GM12865 (cell line): ENCODE data around the gene BLCAP.
"Not testable (repeated sequence)": the region's sequence is repeated elsewhere in the genome, so short reads cannot be mapped to it uniquely, and the experiment has no call there.

ENCODE experiments used
- DNase-seq: peaks from one replicate; pipeline ENCODE4 v3.0.0; 2010; ENCODE audit warnings: low read depth
- H3K4me3 ChIP-seq: 2 replicates; pipeline ENCODE4 v1.5.1; 2011; ENCODE audit warnings: mild to moderate bottlenecking, low read depth, low read length, control low read depth
- TF ChIP-seq, protein P1 (sequence below): IDR thresholded peaks from 2 replicates; pipeline ENCODE4 v1.5.1; 2011; ENCODE audit warnings: low read length, control low read depth, low read depth, inconsistent platforms; ENCODE audit not compliant: insufficient read depth; ENCODE audit errors: missing control alignments

Gene BLCAP

DNA sequence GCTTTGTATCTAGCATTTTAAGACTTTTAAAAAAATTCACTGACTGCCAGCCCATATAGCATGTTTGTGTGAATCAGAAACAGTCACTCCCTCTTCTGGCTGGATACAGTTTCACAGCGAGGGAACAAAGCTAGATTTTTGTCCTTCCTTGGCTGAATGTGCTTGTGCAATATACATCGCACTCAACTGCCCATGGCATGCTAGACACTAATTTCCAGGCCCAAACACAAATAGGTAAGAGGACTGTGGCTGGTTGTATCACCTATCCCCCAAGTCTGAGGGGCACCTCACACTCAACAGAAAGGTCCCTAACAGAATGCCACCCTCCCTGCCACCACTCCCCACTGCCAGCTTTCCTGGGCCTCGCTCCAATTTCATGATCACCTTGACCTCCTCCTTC is 16.2 kb upstream of the BLCAP start:
- no peak for DNase-seq
- TF ChIP-seq, protein P1, sequence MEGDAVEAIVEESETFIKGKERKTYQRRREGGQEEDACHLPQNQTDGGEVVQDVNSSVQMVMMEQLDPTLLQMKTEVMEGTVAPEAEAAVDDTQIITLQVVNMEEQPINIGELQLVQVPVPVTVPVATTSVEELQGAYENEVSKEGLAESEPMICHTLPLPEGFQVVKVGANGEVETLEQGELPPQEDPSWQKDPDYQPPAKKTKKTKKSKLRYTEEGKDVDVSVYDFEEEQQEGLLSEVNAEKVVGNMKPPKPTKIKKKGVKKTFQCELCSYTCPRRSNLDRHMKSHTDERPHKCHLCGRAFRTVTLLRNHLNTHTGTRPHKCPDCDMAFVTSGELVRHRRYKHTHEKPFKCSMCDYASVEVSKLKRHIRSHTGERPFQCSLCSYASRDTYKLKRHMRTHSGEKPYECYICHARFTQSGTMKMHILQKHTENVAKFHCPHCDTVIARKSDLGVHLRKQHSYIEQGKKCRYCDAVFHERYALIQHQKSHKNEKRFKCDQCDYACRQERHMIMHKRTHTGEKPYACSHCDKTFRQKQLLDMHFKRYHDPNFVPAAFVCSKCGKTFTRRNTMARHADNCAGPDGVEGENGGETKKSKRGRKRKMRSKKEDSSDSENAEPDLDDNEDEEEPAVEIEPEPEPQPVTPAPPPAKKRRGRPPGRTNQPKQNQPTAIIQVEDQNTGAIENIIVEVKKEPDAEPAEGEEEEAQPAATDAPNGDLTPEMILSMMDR: no peak
- no peak overlapping the region for H3K4me3 ChIP-seq

DNA sequence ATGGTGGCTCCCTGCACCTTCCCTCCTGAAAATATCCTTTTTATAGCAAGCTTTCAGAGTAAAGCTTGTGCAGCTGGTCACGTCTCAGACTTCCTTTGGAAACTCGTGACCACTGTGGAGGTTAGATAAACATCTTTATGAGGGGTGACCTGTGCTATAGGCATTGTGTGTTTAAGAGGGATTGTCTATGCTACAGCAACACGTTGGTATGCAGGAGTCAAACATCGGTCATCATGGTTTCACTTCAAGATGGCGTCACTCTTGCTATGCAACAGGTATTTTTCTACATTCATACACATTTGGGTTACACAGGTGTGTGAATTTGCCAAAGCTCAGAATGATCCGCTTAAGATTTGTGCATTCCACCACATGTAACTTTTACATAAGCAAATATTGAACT is 14.6 kb upstream of the BLCAP start:
- DNase-seq: no peak
- TF ChIP-seq, protein P1: no peak
- H3K4me3 ChIP-seq: no peak overlapping the region

GRCh38 chr20:37541326-37541725 is 13.7 kb upstream of the BLCAP start:
- TF ChIP-seq, protein P1: no peak
- H3K4me3 ChIP-seq: no peak overlapping the region
- DNase-seq: no peak

GRCh38 chr20:37540838-37541237 is 13.2 kb upstream of the BLCAP start:
- DNase-seq, H3K4me3 ChIP-seq: not testable (repeated sequence)

DNA sequence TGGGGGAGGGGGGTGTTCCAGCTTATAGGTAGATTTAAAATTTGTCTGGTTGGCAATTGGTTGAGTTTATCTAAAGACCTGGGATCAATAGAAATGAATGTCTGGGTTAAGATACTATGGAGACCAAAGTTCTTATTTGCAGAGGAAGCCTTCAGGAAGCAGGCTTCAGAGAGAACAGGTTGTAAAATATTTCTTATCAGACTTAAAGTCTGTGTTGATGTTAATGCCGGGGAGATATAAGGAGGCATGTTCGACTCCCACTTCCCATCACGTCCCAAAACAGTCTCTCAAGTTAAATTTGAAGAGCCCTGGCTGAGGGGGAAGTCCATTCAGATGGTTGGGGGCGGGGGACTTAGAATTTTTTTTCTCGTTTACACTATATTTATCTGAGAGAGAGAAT is 12.3 kb upstream of the BLCAP start:
- no peak overlapping the region for H3K4me3 ChIP-seq
- DNase-seq: no peak
- TF ChIP-seq, protein P1: no peak

DNA sequence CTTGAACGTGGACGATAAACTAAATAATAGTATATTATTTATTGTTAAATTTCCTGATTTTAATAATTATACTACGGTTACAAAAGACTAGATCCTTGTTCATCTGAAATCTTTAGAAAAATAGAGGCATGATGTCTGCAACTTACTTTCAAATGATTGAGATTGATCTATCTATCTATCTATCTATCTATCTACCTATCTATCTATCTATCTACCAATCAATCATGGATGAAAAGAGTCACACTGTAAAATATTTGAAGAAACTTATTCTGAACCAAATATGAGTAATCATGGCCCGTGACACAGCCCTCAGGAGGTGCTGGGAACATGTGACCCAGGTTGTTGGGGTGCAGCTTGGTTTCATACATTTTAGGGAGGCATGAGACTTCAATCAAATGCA is 11.7 kb upstream of the BLCAP start:
- TF ChIP-seq, protein P1: no peak
- DNase-seq: no peak
- no peak overlapping the region for H3K4me3 ChIP-seq

GRCh38 chr20:37538003-37538402 is 10.3 kb upstream of the BLCAP start:
- no peak for DNase-seq
- TF ChIP-seq, protein P1: no peak
- H3K4me3 ChIP-seq: no peak overlapping the region
